HL-60 (cell line): Measurements from ENCODE around the gene AIG1.

Experiments
- DNase-seq, 2 experiments: peaks; one replicate each; pipeline ENCODE4 v3.0.0-alpha.2; 2010 to 2020; ENCODE audit warnings: low read depth in 1 of 2, low spot score in 1 of 2
- H3K27ac ChIP-seq: fragments of 250-450 bp; sonication (Bioruptor Pico); replicated peaks from 2 replicates; pipeline ENCODE4 v1.5.1; 2020; ENCODE audit warnings: mild to moderate bottlenecking, moderate library complexity
- H3K27me3 ChIP-seq: fragments of 250-450 bp; sonication (Bioruptor Pico); 2 replicates; pipeline ENCODE4 v1.5.1; 2021; ENCODE audit warnings: mild to moderate bottlenecking, moderate library complexity; ENCODE audit not compliant: insufficient read depth, poor library complexity, severe bottlenecking
- H3K4me3 ChIP-seq: replicated peaks from 2 replicates; pipeline ENCODE4 v1.5.1; 2011; ENCODE audit warnings: mild to moderate bottlenecking, control low read depth, low read length; ENCODE audit not compliant: insufficient read depth
- CTCF ChIP-seq: IDR thresholded peaks from one replicate; pipeline ENCODE4 v1.5.1; 2011; ENCODE audit warnings: low read length, control low read depth, inconsistent platforms; ENCODE audit not compliant: insufficient read depth
- GABPA ChIP-seq: IDR thresholded peaks from 2 replicates; pipeline ENCODE4 v1.6.1; 2012; ENCODE audit warnings: low read depth
- POLR2AphosphoS5 ChIP-seq: IDR thresholded peaks from 2 replicates; pipeline ENCODE4 v1.6.1; 2012; ENCODE audit warnings: low read depth
- SPI1 ChIP-seq: IDR thresholded peaks from 2 replicates; pipeline ENCODE4 v1.6.1; 2012; ENCODE audit warnings: low read depth, mild to moderate bottlenecking, borderline replicate concordance
- TF ChIP-seq, protein P1 (sequence below): IDR thresholded peaks from 2 replicates; pipeline ENCODE4 v1.6.1; 2012; ENCODE audit warnings: low read depth; ENCODE audit not compliant: insufficient replicate concordance

AIG1 gene

GRCh38 chr6:143185288-143185687 lies 124.6 kb downstream of the AIG1 start:
- DNase-seq: no peak
- TF ChIP-seq SPI1: no peak
- TF ChIP-seq, protein P1, sequence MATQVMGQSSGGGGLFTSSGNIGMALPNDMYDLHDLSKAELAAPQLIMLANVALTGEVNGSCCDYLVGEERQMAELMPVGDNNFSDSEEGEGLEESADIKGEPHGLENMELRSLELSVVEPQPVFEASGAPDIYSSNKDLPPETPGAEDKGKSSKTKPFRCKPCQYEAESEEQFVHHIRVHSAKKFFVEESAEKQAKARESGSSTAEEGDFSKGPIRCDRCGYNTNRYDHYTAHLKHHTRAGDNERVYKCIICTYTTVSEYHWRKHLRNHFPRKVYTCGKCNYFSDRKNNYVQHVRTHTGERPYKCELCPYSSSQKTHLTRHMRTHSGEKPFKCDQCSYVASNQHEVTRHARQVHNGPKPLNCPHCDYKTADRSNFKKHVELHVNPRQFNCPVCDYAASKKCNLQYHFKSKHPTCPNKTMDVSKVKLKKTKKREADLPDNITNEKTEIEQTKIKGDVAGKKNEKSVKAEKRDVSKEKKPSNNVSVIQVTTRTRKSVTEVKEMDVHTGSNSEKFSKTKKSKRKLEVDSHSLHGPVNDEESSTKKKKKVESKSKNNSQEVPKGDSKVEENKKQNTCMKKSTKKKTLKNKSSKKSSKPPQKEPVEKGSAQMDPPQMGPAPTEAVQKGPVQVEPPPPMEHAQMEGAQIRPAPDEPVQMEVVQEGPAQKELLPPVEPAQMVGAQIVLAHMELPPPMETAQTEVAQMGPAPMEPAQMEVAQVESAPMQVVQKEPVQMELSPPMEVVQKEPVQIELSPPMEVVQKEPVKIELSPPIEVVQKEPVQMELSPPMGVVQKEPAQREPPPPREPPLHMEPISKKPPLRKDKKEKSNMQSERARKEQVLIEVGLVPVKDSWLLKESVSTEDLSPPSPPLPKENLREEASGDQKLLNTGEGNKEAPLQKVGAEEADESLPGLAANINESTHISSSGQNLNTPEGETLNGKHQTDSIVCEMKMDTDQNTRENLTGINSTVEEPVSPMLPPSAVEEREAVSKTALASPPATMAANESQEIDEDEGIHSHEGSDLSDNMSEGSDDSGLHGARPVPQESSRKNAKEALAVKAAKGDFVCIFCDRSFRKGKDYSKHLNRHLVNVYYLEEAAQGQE: no peak
- Histone ChIP-seq H3K4me3 (no peak overlapping the region), H3K27me3 (no peaks in the 10 kb centered on the region), H3K27ac (no peak overlapping the region)

- no peak for DNase-seq
- Histone ChIP-seq H3K27ac (no peak overlapping the region), H3K27me3 (no peaks in the 10 kb centered on the region), H3K4me3 (no peak overlapping the region)
- TF ChIP-seq, protein P1: no peak
- TF ChIP-seq SPI1: no peak
- TF ChIP-seq POLR2AphosphoS5: no peak
- no peak for TF ChIP-seq GABPA
- TF ChIP-seq CTCF: no peak
Measured at GRCh38 chr6:143187238-143187923, 126.7 kb downstream of the AIG1 start.

GRCh38 chr6:143188292-143188691 lies 127.6 kb downstream of the AIG1 start:
- TF ChIP-seq SPI1 (no peak), POLR2AphosphoS5 (no peak)
- no peak for DNase-seq
- no peak overlapping the region for H3K4me3 ChIP-seq
- H3K27me3 ChIP-seq: no peaks in the 10 kb centered on the region
- no peak overlapping the region for H3K27ac ChIP-seq

DNA sequence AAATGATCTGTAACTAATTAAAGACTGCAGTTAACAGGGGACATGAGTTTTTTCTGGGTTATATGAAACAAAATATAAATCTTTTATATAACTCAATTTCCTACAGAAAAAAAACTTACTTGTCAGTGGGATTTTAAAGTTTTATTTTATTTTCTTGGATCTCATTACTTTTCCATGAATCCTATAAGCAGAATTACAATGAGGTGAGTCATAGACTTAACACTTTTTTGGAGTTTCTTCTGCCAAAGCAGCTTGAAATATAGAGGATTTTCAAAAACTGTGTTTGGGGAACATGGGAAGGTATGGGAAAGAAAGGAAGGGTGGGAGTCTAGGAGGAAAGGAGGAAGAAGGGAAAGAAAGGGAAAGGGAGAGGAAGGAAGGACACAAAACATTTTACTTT lies 130.7 kb downstream of the AIG1 start:
- no peak overlapping the region for H3K4me3 ChIP-seq
- DNase-seq: no peak
- H3K27ac ChIP-seq: no peak overlapping the region
- H3K27me3 ChIP-seq: no peaks in the 10 kb centered on the region
- TF ChIP-seq SPI1 (no peak), GABPA (no peak), POLR2AphosphoS5 (no peak), CTCF (no peak)
- TF ChIP-seq, protein P1: no peak
